Mesodermal cell (in vitro differentiated cells): ENCODE data around the gene ACTR1A.
A peak's percentile ranks its signal among the peaks of the same experiment; 100 is the strongest.

ENCODE experiments used
- H3K27ac ChIP-seq: 2 replicates; pipeline ENCODE4 v1.7.0; 2013; ENCODE audit warnings: mild to moderate bottlenecking, low read depth, low read length, moderate library complexity; ENCODE audit not compliant: severe bottlenecking
- H3K36me3 ChIP-seq: 2 replicates; pipeline ENCODE4 v1.7.1; 2013; ENCODE audit warnings: mild to moderate bottlenecking, low read length, moderate library complexity; ENCODE audit not compliant: control insufficient read depth, insufficient read depth
- H3K4me1 ChIP-seq: one replicate; pipeline ENCODE4 v1.7.1; 2013; ENCODE audit warnings: mild to moderate bottlenecking, low read length; ENCODE audit not compliant: insufficient read depth, control insufficient read depth, poor library complexity, severe bottlenecking
- H3K4me3 ChIP-seq: 2 replicates; pipeline ENCODE4 v1.7.0; 2013; ENCODE audit warnings: low read length, control low read depth, mild to moderate bottlenecking; ENCODE audit not compliant: insufficient read depth, poor library complexity, severe bottlenecking; ENCODE audit errors: extremely low read depth
- H3K9me3 ChIP-seq: 2 replicates; pipeline ENCODE4 v1.7.1; 2013; ENCODE audit warnings: mild to moderate bottlenecking, low read length, moderate library complexity; ENCODE audit not compliant: control insufficient read depth
- WGBS, 2 experiments: methylation state at CpG; one replicate each; pipeline ENCODE4 v1.1.5; 2013; ENCODE audit warnings: missing lambda C conversion rate in 2 of 2; ENCODE audit not compliant: insufficient coverage in 2 of 2; 5-methylcytosine and 5-hydroxymethylcytosine counted together

The ACTR1A gene

DNA sequence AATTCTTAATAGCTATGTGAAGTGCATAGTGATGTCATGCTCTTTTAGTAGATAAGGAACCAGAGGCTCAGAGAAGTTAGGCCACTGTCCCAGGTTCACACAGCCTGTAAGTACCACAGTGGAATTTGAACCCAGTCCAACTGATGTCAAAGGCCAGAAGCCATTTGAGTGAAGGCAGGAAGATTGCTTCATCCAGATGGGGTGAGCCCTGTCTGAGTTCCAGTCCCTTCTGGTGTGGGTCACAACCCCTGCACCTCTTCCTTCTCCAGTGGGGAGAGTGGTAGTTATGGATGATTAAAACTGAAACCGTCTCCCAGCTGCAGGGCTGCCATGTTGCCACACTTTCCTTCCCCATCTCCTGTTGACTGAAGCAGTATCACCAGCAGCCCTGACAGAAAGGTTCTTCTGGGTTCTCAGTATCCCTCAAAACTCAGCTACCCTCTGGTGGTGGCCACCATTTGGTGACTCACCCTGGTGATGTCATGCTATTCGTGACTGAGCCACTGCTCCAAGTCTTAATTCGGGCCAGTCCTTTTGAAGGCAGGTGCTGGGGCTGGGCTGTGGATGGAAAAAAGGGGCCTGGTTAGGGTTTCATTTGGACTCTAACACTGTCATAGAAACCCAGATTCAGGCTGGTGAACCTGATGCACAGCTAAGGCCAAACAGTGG is 49.7 kb downstream of the ACTR1A start:
- H3K4me3 ChIP-seq: no peak overlapping the region
- H3K36me3 ChIP-seq: no peaks in the 10 kb centered on the region
- WGBS, 2 experiments: 60 to 80% methylated on average over 1 to 2 of the region's 3 CpGs
- H3K27ac ChIP-seq: no peak overlapping the region
- peaks cover 30% of the 10 kb centered on the region for H3K4me1 ChIP-seq
- H3K9me3 ChIP-seq: no peaks in the 10 kb centered on the region

DNA sequence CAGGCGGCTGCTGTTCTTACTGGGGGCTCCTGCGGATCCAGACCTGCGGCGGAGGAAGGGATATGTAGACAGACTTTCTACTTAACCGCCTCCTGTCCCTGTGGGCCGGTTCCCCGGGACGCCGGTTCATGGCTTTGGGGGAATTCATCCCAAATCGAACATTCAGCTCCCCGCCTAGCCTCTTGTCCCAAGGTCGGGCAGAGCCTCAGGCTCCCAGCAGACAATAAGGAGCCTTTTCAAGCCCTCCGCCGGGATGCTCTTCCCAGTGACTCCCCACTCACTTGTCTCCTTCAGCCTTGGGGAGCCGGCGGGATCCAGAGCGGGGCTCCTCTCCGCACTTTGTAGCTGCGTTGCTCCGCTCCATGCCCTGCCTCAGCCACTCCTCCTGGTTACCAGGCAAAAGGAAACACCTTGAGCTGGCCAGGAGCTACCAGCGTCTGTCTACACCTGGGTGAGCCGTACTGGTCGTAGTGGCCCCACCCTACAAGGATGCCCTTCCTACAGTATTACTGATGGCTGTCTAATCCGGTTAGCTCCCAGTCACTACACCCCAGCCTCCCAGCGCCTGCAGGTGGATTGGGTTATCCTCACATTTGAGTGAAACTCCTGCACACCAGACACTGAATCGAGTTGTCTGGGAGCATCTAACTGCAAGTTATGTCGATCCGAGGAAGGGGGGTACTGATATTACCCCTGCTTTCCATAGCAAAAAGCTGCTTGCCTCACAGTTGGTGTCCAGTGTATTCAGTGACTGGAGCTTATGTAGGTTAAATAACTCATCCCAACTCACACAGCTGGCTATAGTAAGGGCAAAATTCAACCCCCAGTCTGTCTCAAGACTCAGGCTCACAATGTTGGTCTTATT is 51.2 kb downstream of the ACTR1A start, which contains the start of gene C10orf95:
C10orf95 (minus strand) TSS at position 439 of the 865 bp plus-strand sequence. CDS start 450 bp downstream, outside the sequence.
- Histone ChIP-seq H3K36me3 (no peaks in the 10 kb centered on the region), H3K4me1 (peaks cover 27% of the 10 kb centered on the region), H3K27ac (no peak within 1 kb of the TSS), H3K9me3 (no peaks in the 10 kb centered on the region), H3K4me3 (peak within 1 kb of the TSS; percentile 59)
- 38 to 43% methylated on average over 21 to 23 of the region's 28 CpGs for WGBS, 2 experiments

DNA sequence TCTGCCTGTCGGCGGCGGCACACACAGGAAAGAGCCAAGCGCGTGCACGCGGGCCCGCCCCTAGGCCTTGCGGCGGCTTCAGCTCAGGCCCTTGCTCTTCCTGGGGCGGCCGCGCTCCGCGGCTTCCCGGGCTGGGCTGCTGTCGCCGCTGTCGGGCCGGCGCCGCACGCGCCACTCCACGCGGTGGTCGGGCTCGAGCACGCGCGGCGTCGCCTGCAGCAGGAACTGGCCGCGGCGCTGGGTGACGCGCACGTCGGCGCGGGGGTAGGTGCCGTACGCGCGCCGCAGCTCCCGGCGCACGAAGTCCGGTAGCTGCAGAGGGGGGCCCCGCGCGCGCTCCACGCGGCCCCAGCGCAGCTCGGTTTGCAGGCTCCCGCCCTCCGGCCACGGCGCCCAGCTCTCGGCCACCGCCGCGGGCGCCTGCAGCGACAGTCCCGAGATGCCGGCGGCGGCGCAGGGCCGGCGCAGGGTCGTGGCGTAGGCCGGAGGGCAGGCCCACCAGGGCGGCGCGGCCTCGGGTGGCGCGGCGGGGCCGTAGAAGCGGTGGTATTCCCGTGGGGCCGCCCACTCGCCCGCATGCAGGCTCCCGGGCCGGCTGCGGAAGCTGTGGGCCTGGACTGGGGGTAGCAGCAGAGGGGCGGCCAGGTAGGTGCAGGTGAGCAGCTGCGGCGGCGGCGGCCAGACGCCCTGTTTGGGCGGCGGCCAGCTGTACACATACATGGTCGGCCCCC is 52.0 kb downstream of the ACTR1A start:
- Histone ChIP-seq H3K27ac (no peak overlapping the region), H3K36me3 (no peaks in the 10 kb centered on the region), H3K9me3 (no peaks in the 10 kb centered on the region), H3K4me3 (peak overlapping the region; percentile 59), H3K4me1 (peaks cover 22% of the 10 kb centered on the region)
- WGBS, 2 experiments: 1 to 2% methylated on average over 56 to 70 of the region's 104 CpGs

DNA sequence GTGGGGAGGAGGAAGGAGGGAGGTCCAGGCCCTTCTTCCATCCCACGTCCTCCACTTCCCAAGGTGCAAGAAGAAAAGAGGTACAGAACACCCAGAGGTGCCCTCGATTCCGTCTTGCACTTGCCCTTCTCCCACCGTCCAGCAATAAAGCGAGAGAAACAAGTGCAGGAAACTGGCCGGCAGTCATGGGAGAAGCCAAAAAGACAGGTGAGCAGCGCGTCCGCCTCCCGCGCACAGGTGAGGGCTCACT is 52.5 kb downstream of the ACTR1A start:
- peak overlapping the region; percentile 59 for H3K4me3 ChIP-seq
- peaks cover 19% of the 10 kb centered on the region for H3K4me1 ChIP-seq
- H3K36me3 ChIP-seq: no peaks in the 10 kb centered on the region
- 0% methylated on average over 8 to 10 of the region's 11 CpGs for WGBS, 2 experiments
- H3K9me3 ChIP-seq: no peaks in the 10 kb centered on the region
- H3K27ac ChIP-seq: no peak overlapping the region

DNA sequence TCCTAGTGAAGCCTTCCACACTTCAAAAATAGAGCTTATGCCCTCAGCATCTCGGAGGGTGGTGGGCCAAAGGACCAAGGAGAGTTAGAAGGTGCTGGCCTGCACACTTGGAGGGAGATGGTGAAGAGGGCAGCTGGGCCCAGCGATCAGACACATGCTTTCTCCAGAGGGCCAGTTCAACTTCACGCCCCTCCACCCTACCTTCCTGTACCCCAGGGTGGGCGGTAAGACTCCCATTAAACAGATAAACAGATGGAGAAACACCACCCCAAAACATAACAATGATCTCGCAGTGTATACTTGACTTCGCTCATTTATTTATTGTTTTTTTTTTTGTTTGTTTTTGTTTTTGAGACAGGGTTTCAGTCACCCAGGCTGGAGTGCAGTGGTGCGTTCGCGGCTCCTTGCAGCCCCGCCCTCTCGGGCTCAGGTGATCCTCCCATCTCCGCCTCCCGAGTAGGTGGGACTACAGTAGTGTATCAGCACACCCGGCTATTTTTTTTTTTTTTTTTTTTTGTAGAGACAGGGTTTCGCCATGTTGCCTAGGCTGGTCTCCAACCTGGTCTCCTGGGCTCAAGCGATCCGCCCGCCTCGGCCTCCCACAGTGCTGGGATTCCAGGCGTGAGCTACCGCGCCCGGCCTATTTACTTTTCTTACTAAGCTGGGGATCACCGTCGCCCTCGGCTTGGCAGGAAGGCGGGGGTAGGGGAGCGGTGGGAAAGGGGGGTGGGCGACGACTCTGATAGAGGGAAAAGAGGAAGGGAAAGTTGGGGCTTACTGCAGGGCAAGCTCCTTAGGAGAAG is 53.0 kb downstream of the ACTR1A start:
- H3K36me3 ChIP-seq: no peaks in the 10 kb centered on the region
- H3K9me3 ChIP-seq: no peaks in the 10 kb centered on the region
- peaks cover 16% of the 10 kb centered on the region for H3K4me1 ChIP-seq
- H3K27ac ChIP-seq: no peak overlapping the region
- peak overlapping the region; percentile 59 for H3K4me3 ChIP-seq
- WGBS, 2 experiments: 8 to 15% methylated on average over 11 to 18 of the region's 30 CpGs

DNA sequence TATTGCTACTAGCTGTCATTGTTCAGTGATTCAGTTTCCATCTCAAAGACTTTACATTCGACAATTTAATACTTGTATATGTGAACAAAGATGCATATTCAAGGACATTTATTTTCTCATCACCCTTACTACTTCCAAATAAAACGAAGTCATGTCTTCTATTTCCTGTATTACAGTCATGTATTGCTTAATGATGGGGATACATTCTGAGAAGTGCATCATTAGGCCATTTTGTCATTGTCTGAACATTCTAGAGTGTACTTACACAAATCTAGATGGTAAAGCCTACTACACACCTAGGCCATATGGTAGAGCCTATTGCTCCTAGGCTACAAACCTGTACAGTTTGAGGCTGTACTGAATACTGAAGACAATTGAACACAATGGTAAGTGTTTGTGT is 57.7 kb downstream of the ACTR1A start:
- Histone ChIP-seq H3K4me1 (no peaks in the 10 kb centered on the region), H3K27ac (no peak overlapping the region), H3K36me3 (no peaks in the 10 kb centered on the region), H3K9me3 (no peaks in the 10 kb centered on the region), H3K4me3 (no peak overlapping the region)
- no CpG with 5 or more reads among the region's 2 CpGs for WGBS, 2 experiments

DNA sequence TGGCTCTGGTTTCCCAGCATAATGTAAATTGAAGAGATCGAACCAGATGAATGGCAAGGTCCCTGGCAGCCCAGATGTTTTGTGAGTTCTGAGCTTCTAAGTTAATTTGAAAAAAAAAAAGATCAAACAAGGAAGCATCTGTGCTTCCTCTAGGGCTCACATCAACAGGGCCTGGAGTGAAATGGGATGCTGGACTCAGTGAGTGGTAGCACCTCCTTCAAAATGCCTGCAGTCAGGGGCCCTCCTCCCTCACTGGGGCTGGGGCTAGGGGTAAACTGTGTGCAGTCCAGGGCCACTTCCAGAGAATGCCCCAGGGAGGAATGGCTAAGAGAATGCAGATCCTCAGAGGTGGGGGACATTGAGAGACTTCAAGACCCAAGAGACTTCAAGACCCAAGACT is 64.1 kb downstream of the ACTR1A start:
- WGBS, 2 experiments: 88% methylated on average over 1 of the region's 1 CpG; no CpG with 5 or more reads in 1 of the 2 experiments
- Histone ChIP-seq H3K9me3 (no peaks in the 10 kb centered on the region), H3K36me3 (no peaks in the 10 kb centered on the region)

DNA sequence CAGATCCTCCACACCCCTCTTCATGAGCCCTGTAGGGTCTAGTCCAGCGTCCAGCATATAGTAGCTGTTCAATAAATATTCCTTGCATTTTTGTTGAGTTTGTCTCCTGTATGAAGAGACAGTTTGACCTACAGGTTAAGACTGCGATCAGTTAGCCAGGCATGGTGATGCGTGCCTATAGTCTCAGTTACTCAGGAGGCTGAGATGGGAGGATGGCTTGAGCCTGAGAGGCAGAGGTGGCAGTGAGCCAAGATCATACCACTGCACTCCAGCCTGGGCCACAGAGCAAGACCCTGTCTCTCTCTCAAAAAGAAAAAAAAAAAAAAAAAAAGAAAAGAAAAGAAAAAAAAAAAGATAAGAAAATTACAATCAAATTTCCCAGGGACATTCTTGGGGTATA is 65.0 kb downstream of the ACTR1A start:
- no peaks in the 10 kb centered on the region for H3K9me3 ChIP-seq
- peaks cover 8% of the 10 kb centered on the region for H3K4me1 ChIP-seq
- no peak overlapping the region for H3K27ac ChIP-seq
- no peak overlapping the region for H3K4me3 ChIP-seq
- H3K36me3 ChIP-seq: no peaks in the 10 kb centered on the region
- 100% methylated on average over 2 of the region's 3 CpGs; no CpG with 5 or more reads in 1 of the 2 experiments for WGBS, 2 experiments

More for the DNA sequence above, 64.1 kb downstream of the ACTR1A start:
- Histone ChIP-seq H3K4me3 (no peak overlapping the region), H3K27ac (no peak overlapping the region), H3K4me1 (peaks cover 8% of the 10 kb centered on the region)

DNA sequence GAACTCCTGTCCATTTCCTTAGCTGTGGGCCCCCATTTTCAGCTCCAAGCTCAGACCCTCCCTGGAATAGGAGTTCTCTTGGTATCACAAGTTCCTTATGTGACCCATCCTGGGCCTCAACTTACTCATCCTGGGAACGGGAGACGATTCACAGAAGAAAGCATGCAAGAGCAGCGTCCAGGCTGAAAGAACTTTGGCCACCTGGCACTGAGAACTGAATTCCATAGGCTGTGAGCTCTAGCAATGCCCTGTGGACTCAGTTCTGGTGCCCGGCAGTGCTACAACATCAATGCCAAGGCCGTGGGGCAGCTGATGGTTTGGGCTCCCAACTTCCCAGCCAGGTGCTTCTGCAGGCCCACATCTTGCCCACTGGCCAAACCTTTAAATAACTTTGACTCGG is 66.2 kb downstream of the ACTR1A start:
- WGBS, 2 experiments: 85 to 94% methylated on average over 6 of the region's 6 CpGs
- H3K4me3 ChIP-seq: no peak overlapping the region

DNA sequence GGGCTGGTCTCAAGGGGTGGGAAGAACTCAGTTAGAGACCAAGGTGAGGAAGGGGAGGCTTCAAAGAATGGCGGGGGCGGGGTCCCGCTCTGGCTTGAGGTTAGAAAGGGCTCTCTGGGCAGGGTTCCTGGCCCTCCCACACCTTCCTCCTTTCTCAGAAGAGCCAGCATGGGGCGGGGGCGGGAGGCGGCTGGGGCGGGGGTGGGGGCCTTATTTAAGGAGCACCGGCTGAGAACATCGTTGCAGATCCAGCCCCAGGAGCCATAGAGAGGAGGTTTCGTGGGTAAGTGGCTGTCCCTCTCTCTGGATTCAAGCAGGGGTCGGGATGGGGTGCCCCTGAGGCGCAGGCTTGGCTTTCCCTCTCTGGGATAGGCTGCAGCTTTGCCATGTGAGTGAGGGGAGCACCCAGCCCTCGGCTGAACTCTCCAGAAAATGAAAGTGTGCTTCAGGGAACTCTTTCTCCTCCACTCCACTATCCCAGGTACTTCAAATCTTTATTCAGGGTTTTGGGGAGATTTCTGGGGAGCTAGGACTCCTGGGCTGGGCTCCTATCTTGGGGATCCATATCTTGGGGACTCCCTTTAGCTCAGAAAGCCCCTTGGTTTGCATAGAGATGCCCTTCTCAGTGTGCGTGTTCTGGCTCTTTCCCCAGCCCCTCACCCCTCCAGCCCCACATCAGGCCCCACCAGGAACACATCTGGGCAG is 66.8 kb downstream of the ACTR1A start:
- no peak overlapping the region for H3K4me3 ChIP-seq
- no peaks in the 10 kb centered on the region for H3K9me3 ChIP-seq
- peaks cover 1% of the 10 kb centered on the region for H3K36me3 ChIP-seq
- WGBS, 2 experiments: 23 to 27% methylated on average over 4 to 5 of the region's 14 CpGs
- peaks cover 12% of the 10 kb centered on the region for H3K4me1 ChIP-seq
- H3K27ac ChIP-seq: no peak overlapping the region

More for the DNA sequence above, 66.2 kb downstream of the ACTR1A start:
- Histone ChIP-seq H3K36me3 (no peaks in the 10 kb centered on the region), H3K4me1 (peaks cover 11% of the 10 kb centered on the region), H3K27ac (no peak overlapping the region), H3K9me3 (no peaks in the 10 kb centered on the region)
